Right lobe of liver (tissue), 6 donors: Measurements from ENCODE around the gene CRTC2. TPM values are rescaled to one million over a fixed set of nuclear protein-coding genes. Genes with fewer than 3 reads are reported as not detected.

Source experiments
- ATAC-seq, 4 donors: fragments of 200-7000 bp; cut with Tn5 transposase; one replicate each; pipeline ENCODE4 v1.9.1; 2020; ENCODE audit warnings: mild to moderate bottlenecking in 4 of 4, moderate library complexity in 4 of 4
- DNase-seq, 3 donors: peaks; one replicate each; pipeline ENCODE4 v3.0.0-alpha.2; 2020
- H3K27ac ChIP-seq, 3 donors: fragments of 200-600 bp; one replicate each; pipeline ENCODE4 v1.8.0; 2022
- H3K27me3 ChIP-seq, 2 donors: fragments of 200-600 bp; one replicate each; pipeline ENCODE4 v1.8.0; 2022
- H3K36me3 ChIP-seq, 4 donors: fragments of 200-600 bp; sonication (generic) in 1 of 4; one replicate each; pipeline versions ENCODE4 v1.5.1 to v1.8.0; 2017 to 2022; ENCODE audit warnings: control low read depth in 1 of 4
- H3K4me1 ChIP-seq, 4 donors: fragments of 200-600 bp; sonication (generic) in 1 of 4; one replicate each; pipeline versions ENCODE4 v1.5.1 to v1.8.0; 2017 to 2022; ENCODE audit warnings: control low read depth in 1 of 4
- H3K4me3 ChIP-seq, 3 donors: fragments of 200-600 bp; one replicate each; pipeline ENCODE4 v1.8.0; 2022
- H3K9me3 ChIP-seq, 4 donors: fragments of 200-600 bp; sonication (generic) in 1 of 4; one replicate each; pipeline versions ENCODE4 v1.5.1 to v1.8.0; 2017 to 2022; ENCODE audit warnings: control low read depth in 1 of 4
- CTCF ChIP-seq, 4 donors: fragments of 200-600 bp in 3 of 4; fragments of 450-650 bp in 1 of 4; IDR thresholded peaks; one replicate each; pipeline versions ENCODE4 v1.5.1 to v1.8.0; 2016 to 2022; ENCODE audit warnings: antibody characterized with exemption in 4 of 4, mild to moderate bottlenecking in 2 of 4
- POLR2A ChIP-seq: fragments of 450-650 bp; IDR thresholded peaks from one replicate; pipeline ENCODE4 v1.6.1; 2017; ENCODE audit warnings: antibody characterized with exemption, mild to moderate bottlenecking
- WGBS: methylation state at CpG from one replicate; pipeline ENCODE4 v1.1.6; 2018; ENCODE audit warnings: low coverage, low lambda C conversion rate; ENCODE audit not compliant: insufficient coverage; ENCODE audit errors: missing lambda C conversion rate; 5-methylcytosine and 5-hydroxymethylcytosine counted together
- intact Hi-C, 2 donors: fragments of 100-400 bp; cut with DNase I; formaldehyde crosslinking; loops; one replicate each; pipeline versions ENCODE4 v1.11.2 to v1.14.1; 2022
- total RNA-seq, 6 experiments: library from RNA; depleted of rRNA in 2 of 6; stranded (reverse); fragments of >200 nt in 2 of 6; fragmentation: NEBNext Ultra II Directional in 3 of 6; extraction: Animal tissue kit (Norgen Biotek cat#: 25700) in 3 of 6; gene quantifications; one replicate each; pipeline versions ENCODE4 v1.1.0 to v1.2.4, GENCODE V29; 2016 to 2023
- donor health status: DM: no; HTN: yes; CAD: no.
- donor health status: DM: no; HTN: no; CAD: no.
- donor health status: DM: no; HTN: no; CAD: no.
- donor health status: DM: no; HTN: yes; CAD: no.
- donor health status: DM: no; HTN: yes; CAD: no.

CRTC2 gene
- total RNA-seq, 6 experiments from 2014 or later: 4.8 to 19.5 (median 18.3) TPM

GRCh38 chr1:153942766-153943549, 15.5 kb downstream of the CRTC2 start:
- peak in 3 of 4 donors; percentile 0 to 42 (median 9) for ATAC-seq
- DNase-seq: peak in 1 of 3 donors; percentile 85
- TF ChIP-seq CTCF (IDR thresholded peaks at IDR 0.05) (no peak), POLR2A (no peak)
- intact Hi-C loops: no loop called here
- no peak overlapping the region for H3K4me3 ChIP-seq
- H3K4me1 ChIP-seq: peaks cover 0 to 34% (median 16%) of the 10 kb centered on the region in 4 donors
- H3K36me3 ChIP-seq: peaks cover 0 to 13% (median 1%) of the 10 kb centered on the region in 4 donors
- 53% methylated on average over 3 of the region's 11 CpGs for WGBS
- H3K27me3 ChIP-seq: no peaks in the 10 kb centered on the region
- H3K9me3 ChIP-seq: no peaks in the 10 kb centered on the region
- peak overlapping the region in 2 of 3 donors; percentile 21 to 75 for H3K27ac ChIP-seq

- intact Hi-C loops: no loop called here
- Histone ChIP-seq H3K4me1 (peaks cover 0 to 30% (median 15%) of the 10 kb centered on the region in 4 donors), H3K9me3 (no peaks in the 10 kb centered on the region), H3K36me3 (peaks cover 0 to 20% (median 7%) of the 10 kb centered on the region in 4 donors), H3K27me3 (no peaks in the 10 kb centered on the region), H3K27ac (peak overlapping the region in 1 of 3 donors; percentile 75), H3K4me3 (no peak overlapping the region)
- TF ChIP-seq CTCF (IDR thresholded peaks at IDR 0.05): no peak
- no peak for TF ChIP-seq POLR2A
- no peak for ATAC-seq
- WGBS: 76% methylated on average over 5 of the region's 34 CpGs
- peak in 1 of 3 donors; percentile 50 for DNase-seq
Observed at GRCh38 chr1:153941826-153942725, 16.3 kb downstream of the CRTC2 start.

- H3K27me3 ChIP-seq: no peaks in the 10 kb centered on the region
- peaks cover 0 to 25% (median 12%) of the 10 kb centered on the region in 4 donors for H3K4me1 ChIP-seq
- H3K36me3 ChIP-seq: peaks cover 0 to 34% (median 15%) of the 10 kb centered on the region in 4 donors
- intact Hi-C loops: no loop called here
- peak in 1 of 3 donors; percentile 48 for DNase-seq
- H3K9me3 ChIP-seq: no peaks in the 10 kb centered on the region
- no peak for TF ChIP-seq CTCF (IDR thresholded peaks at IDR 0.05)
- no peak for TF ChIP-seq POLR2A
- no CpG with 5 or more reads among the region's 8 CpGs for WGBS
- no peak overlapping the region for H3K27ac ChIP-seq
- H3K4me3 ChIP-seq: no peak overlapping the region
- no peak for ATAC-seq
Observed at GRCh38 chr1:153940756-153941155, 17.7 kb downstream of the CRTC2 start.

- no peaks in the 10 kb centered on the region for H3K9me3 ChIP-seq
- 88% methylated on average over 5 of the region's 12 CpGs for WGBS
- H3K27me3 ChIP-seq: no peaks in the 10 kb centered on the region
- H3K4me3 ChIP-seq: no peak overlapping the region
- intact Hi-C loops: no loop called here
- TF ChIP-seq POLR2A (no peak), CTCF (IDR thresholded peaks at IDR 0.05) (no peak)
- H3K4me1 ChIP-seq: peaks cover 0 to 23% (median 12%) of the 10 kb centered on the region in 4 donors
- peak in 1 of 3 donors; percentile 44 for DNase-seq
- H3K36me3 ChIP-seq: peaks cover 0 to 44% (median 20%) of the 10 kb centered on the region in 4 donors
- H3K27ac ChIP-seq: no peak overlapping the region
- no peak for ATAC-seq
Observed at GRCh38 chr1:153939476-153939875, 18.9 kb downstream of the CRTC2 start.
